GM18868 (cell line): ENCODE results near the gene P2RY14.

Experiments
- ATAC-seq: cut with Tn5 transposase; IDR thresholded peaks from one replicate; pipeline ENCODE4 v1.9.1; 2021; ENCODE audit warnings: mild to moderate bottlenecking, moderate library complexity; ENCODE audit not compliant: unreplicated experiment

Gene P2RY14

DNA sequence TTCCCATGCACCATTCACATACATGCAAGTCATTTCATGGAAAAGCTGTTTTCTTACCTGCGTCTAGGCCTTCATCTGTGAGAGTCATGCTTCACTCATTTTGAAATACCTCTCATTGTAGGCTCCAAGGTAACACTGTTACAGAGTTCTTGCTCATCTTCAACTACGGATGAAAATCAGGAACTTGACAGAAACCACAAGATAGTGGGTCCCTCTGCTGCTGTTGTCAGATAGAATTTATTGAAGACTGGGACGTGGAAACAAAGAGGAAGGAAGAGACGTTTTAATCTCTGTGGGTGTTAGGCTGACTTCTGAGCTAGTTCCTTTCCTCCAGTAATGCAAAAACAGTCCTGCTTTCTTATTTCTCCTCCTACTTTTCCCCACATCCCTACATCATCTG lies at the start of gene P2RY14:
Gene P2RY14 (minus strand): TSS at position 313 of the 400 bp plus-strand sequence. CDS start 64,226 bp downstream, outside the sequence.
- peak; percentile 32 for ATAC-seq

DNA sequence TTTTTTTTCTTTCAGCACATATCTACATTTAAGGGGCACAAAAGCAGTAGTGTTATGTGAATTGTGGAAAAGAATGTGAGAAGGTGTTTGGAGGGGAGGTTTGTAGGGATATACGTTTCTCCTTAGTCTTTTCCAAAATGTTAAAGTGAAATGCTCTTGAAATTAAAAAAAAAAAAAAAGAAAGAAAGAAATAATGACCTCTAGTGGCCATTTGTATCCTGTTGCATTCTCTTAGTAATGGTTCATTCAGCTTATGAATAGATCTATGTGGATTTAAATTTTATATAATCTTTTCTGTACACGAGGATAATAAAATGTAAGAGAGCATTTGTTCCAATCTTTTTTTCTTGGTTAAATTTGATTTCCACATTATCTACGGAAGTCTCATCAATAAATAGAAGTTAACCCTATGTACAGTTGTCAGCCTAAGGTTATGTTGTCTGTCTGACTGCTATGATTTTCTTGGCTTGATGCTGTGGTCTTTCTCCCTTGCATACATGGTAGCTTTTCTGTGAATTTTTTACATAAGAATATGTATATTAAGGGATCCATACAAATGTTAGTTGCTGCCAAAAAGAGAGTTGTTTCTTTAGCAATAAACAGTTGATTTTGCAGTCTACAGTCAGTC lies 49.3 kb upstream of the P2RY14 start:
- no peak for ATAC-seq

- no peak for ATAC-seq
These were observed 44.2 kb upstream of the P2RY14 start for GRCh38 chr3:151322511-151322910.

- no peak for ATAC-seq
These were observed 43.2 kb upstream of the P2RY14 start for GRCh38 chr3:151321526-151321925.

GRCh38 chr3:151320131-151320530 lies 41.8 kb upstream of the P2RY14 start:
- ATAC-seq, result no peak

DNA sequence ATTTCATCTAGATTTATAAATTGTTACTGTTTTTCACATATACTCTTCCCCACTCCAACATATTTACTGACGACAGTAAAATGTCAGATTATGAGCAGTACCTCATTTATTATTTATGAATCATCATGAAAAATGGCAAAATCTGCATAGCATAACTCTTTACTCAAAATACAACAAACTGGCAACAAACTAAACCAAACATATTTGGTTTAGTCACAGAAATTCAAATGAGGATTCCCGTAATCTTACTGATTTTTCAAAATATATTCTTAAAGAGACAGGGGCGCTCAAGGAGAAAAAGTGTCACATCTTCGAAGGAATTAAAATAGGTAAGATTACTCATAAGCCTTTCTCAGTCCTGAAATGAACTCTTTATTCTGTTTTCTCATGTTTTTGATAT lies 41.3 kb upstream of the P2RY14 start:
- ATAC-seq, result no peak

- no peak for ATAC-seq
These were observed 40.6 kb upstream of the P2RY14 start for GRCh38 chr3:151318991-151319390.

- no peak for ATAC-seq
These were observed 40.0 kb upstream of the P2RY14 start for GRCh38 chr3:151318313-151318712.

DNA sequence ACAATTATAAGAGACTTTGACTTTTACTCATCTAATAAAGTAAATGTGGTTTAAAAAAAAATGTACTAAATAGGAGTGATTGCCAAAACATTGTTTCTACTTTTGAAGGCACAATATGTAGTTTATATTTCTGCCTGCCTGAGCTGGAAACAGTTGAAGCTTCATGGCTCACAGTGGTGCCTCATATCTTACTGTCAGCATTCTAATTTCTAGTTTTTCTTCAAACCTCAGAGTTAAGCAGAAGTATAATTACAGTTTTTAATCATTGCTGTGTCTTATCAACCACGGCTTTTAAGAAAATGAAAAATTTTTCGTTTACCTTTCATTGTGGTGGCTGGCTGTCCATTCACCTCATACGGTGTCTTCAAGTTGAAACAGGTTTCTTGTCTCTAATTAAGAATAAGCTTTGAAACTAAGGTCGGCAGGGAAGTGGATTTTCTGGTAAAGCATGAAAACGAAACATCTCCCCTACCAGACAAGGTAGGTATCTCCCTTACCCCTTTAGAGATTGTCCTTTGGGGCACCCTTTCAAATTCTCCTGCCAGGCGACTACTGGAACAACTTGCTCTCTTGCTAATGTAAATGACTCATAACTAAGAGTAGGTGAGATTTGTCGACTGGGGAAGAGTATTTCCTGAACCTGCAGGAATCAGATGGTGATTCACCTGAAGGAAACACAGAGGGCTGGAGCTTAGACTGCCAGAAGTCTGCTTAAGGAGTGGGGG lies 38.1 kb upstream of the P2RY14 start, which contains the start of gene GPR87:
Gene GPR87 (minus strand): TSS at position 554 of the 725 bp plus-strand sequence. CDS start 16,720 bp downstream, outside the sequence.
- peak; percentile 75 for ATAC-seq

DNA sequence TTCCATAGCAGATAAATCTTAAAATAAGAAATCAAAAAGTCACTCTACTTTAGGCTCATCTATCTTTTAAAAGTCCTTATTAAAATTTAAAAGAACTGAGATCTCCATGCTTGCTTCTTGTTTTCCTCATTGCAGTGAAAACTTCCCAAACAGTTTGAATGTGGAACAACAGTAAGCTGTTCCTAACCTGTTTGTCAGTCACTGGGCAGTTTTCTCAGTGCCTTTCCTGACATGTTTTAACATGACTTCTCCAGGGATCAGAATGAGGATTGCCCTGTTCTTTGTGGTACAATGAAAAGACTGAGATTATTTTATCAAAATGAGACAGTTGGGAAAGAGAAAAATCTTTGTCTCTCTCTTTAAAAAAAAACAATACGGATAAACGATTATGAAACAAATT lies 37.5 kb upstream of the P2RY14 start:
- no peak for ATAC-seq

DNA sequence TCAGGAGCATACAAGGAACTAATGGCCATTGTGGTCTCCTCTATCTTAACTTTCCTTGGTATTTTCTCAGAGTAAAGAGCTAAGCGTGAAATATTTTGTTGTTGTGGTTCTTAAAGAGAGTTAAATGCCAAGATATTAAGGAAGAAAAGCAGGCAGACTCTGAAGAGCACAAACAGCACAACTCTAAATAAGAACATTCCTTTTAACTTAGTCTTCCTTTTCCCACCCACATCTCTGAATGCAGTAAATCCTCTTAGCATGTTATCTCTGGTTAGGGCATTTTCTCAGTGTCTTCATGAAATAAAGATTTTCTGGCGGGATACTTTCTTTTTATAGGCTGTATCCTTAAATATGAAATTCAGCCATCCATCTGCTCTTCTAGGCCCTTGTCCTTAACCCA lies 36.8 kb upstream of the P2RY14 start:
- no peak for ATAC-seq

- ATAC-seq, result no peak
These were observed 36.3 kb upstream of the P2RY14 start for GRCh38 chr3:151314593-151314992.

DNA sequence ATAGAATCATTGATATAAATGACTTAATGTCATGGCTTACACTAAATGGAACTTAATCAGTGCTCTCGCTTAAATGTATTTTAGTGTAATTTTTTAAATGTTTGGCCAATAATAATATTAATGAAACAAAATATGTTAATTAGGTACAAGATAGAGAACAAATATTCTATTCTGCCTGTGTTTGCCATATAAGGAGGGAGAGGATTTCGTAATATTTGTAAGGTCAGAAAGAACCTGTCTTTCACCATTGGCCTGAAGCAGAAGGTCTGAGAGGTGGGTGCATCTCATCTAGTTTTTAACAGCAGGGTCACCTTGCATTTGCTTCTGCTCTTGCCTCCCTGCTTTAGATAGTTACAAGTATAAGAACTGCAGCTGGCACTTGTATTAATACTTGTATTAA lies 35.8 kb upstream of the P2RY14 start:
- ATAC-seq, result no peak

- ATAC-seq, result no peak
These were observed 34.6 kb upstream of the P2RY14 start for GRCh38 chr3:151312972-151313371.

DNA sequence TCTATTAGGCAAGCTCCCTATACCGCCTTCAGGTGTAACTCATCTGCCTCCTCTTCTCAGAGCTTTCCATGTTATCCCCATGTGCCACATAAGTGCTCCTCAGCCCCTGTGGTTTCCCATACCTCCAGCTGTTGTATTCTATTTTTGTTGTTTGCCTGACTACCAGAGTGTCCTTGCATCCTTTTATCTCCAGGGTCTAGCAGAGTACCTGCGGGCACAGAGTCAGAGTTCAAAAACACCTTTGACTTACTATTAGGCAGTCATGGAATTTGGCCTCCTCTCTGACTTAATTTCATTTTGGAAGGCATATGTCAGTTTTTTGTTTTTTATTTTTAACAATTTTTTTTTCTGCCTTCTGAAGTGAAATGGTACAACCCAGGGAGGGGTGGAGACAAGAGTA lies 31.2 kb upstream of the P2RY14 start:
- no peak for ATAC-seq

- no peak for ATAC-seq
These were observed 29.5 kb upstream of the P2RY14 start for GRCh38 chr3:151307583-151308488.

- ATAC-seq, result no peak
These were observed 28.8 kb upstream of the P2RY14 start for GRCh38 chr3:151307131-151307530.

DNA sequence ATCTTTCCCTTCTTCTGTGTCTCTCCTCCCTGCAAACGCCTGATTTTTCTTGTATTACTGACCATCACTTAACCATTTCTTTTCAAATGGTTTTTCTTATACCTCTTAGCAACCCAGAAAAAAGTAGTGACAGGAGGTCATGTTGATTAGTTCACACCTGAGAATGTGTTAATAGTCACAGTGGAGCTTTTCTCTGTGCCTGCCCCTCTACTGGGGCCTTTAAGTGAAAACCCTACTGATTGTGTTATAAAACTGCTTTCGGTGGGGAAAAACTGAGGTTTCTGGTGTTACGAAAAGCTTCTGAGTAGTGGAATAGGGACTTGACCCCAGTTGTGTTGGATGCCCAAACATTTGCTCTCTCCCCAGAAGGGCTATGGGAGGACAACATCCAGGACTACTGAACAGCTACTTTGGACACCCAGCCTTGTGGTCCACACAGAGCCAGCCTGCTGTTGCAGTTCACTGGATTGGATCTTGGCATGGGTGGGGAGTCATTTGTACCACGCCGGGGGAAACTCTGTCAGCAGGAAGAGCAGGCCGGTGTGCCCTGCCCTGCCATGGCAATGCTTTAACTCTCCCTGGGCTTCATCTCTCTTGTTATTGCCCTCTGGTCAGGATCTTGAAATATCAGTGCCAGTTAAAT lies 27.9 kb upstream of the P2RY14 start:
- no peak for ATAC-seq

DNA sequence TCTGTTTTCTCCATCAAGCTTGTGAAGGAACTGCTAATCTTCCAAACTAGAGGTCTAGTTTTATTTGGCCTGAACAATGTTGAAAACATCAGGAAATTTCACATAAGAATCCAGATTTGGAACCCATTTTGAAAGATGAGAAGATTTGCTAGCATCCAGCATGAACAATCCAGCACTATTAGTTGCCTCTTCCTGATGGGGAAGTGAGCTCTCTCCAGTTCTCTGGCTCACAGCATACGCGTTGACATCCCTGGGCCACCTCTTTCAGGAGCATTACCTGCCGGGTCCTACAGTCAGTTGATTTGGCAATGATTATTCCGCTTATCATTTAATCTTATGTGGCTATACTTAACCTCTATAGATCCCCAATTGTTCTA lies 27.4 kb upstream of the P2RY14 start:
- no peak for ATAC-seq

- ATAC-seq, result no peak
These were observed 26.9 kb upstream of the P2RY14 start for GRCh38 chr3:151305060-151305774.
